ENCODE measurements around the gene PRR11. TPM values are rescaled to one million over a fixed set of nuclear protein-coding genes. Genes with fewer than 3 reads are reported as not detected.

Gene PRR11
- under 1 TPM in 3 of 6 donors, not detected in 3; 0.16 to 0.47 (median 0.26) TPM for polyA plus RNA-seq (ENCODE audit: low read depth in 6 of 6)

DNA sequence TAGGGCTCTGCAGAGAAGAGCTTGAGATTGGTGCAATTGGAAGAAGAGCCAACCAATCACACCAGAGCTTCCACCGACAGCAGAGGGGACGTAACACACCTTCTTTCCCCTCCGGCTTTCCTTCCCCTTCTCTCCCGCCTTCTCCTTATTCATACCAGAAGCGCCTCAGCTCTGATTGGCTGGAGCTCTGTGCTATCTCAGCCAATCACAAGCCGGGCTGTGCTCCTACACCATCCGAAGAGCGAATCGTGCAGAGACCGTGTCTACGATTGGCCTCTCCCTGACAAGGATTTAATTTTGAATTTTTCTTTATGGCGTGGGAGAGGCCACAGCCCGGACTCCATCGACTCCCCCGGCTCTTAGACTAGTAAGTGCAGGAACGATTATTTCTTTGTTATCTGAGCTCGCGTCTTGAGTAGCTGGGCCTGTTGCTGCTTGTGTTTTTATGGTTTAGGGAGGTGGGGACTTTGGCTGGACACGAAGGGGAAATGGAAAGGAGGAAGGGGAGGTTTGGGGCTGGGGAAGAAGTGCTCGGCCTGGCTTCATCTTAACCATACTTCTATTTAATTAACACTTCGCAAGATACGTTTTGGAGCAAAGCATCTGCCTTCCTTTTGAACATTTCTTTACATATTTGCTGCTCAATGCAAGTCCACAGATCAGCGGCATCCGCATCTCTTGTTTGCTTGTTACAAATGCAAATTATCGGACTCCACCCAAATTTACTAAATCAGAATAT lies at the start of gene PRR11:
Gene PRR11 (plus strand): TSS at position 308 of the 739 bp plus-strand sequence. CDS start 14,007 bp downstream, outside the sequence.
- H3K4me1 Mint-ChIP-seq: peaks cover 0 to 15% (median 7%) of the 10 kb centered on the region in 3 donors
- H3K27ac Mint-ChIP-seq: peak within 1 kb of the TSS in 1 of 6 donors; percentile 6
- no peaks in the 10 kb centered on the region for H3K27me3 Mint-ChIP-seq
- DNase-seq: peak; percentile 97
- peak; percentile 84 for ATAC-seq (ENCODE audit: low read depth in 2 of 2)
- no peaks in the 10 kb centered on the region for H3K36me3 Mint-ChIP-seq
- no peaks in the 10 kb centered on the region for H3K9me3 Mint-ChIP-seq
- H3K4me3 Mint-ChIP-seq: peak within 1 kb of the TSS in 1 of 8 donors; percentile 34

DNA sequence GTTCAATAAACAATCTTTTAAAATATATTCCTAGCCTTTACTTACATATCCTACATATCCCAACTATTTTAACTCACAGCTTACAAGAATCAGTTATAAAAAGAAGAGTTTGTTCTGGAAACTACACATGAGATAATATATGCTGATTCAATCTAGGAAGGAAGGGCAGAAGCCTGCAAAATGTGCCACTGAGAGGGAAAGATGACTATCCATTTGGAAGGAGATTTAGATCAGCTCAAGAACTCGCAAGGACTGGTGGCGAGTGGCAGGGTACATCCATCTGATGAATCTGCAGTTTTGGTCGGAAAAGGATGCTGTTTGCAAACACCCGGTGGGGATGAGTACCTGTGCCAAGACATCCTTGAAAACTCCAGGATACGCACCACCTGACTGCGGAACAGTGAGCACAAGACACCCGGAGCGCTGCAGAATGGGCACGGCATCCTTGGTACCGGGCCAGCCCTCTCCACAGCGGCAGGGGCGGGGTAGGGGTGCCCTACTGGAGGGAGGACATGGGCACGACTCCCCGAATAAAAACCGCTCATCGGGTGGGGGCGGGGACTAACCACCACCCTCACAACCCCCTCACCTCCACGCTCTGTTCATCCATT lies 49.6 kb upstream of the PRR11 start:
- peaks cover 16 to 26% (median 22%) of the 10 kb centered on the region in 3 donors for H3K4me1 Mint-ChIP-seq
- peak; percentile 48 to 51 for ATAC-seq (ENCODE audit: low read depth in 2 of 2)
- no peaks in the 10 kb centered on the region for H3K27me3 Mint-ChIP-seq
- DNase-seq: no peak
- H3K27ac Mint-ChIP-seq: peak overlapping the region; percentile 88 to 95 (median 92)
- H3K36me3 Mint-ChIP-seq: no peaks in the 10 kb centered on the region
- peak overlapping the region; percentile 88 to 97 (median 96) for H3K4me3 Mint-ChIP-seq
- H3K9me3 Mint-ChIP-seq: no peaks in the 10 kb centered on the region

DNA sequence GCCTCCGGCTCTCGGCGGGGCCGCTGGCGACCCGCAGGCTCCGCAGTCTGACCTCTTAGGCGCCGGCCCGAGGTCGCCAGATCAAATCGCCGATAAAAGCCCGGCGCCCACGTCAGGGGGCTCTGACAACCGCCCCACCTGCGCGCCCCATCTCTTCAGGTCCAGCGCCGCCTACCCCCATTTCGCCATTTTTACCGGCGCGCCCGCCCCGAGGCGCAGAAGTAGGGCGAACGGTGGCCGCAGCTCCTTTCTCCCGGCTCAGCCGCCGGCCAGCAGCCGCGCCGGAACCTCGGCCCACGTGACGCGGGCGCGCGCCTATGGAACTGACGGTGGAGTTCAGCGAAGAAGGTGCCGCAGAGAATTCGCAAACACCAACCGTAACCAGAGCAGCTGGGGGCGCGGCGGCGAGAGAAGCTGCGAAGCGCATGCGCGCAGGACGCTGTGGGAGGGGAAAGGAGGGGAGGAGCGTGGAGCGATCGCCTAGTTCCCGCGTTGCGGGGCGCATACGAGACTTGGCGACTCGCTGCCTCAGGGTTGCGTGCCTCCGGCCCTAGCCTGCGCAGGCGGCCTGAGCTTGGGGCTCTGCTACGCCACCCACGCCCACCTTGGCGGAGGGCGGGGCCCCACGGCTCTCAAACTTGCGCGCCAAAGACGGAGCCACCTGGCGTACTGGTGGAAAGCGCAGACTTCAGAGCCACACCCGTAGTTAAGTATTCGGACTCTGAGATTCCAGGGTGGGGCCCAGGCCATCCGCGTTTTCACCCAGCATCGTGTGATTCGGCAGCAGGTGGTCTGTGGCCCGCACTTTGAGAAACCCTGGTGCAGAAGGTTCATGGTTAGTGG lies 48.9 kb upstream of the PRR11 start, which contains the start of gene TRIM37:
Gene TRIM37 (minus strand): TSS at position 418 of the 843 bp plus-strand sequence. CDS start 419 bp downstream, outside the sequence.
- no peaks in the 10 kb centered on the region for H3K36me3 Mint-ChIP-seq
- peaks cover 16 to 26% (median 19%) of the 10 kb centered on the region in 3 donors for H3K4me1 Mint-ChIP-seq
- peak within 1 kb of the TSS; percentile 88 to 95 (median 92) for H3K27ac Mint-ChIP-seq
- H3K4me3 Mint-ChIP-seq: peak within 1 kb of the TSS; percentile 88 to 97 (median 96)
- no peaks in the 10 kb centered on the region for H3K27me3 Mint-ChIP-seq
- H3K9me3 Mint-ChIP-seq: no peaks in the 10 kb centered on the region
- peak; percentile 99 for DNase-seq
- peak; percentile 93 to 94 for ATAC-seq (ENCODE audit: low read depth in 2 of 2)

DNA sequence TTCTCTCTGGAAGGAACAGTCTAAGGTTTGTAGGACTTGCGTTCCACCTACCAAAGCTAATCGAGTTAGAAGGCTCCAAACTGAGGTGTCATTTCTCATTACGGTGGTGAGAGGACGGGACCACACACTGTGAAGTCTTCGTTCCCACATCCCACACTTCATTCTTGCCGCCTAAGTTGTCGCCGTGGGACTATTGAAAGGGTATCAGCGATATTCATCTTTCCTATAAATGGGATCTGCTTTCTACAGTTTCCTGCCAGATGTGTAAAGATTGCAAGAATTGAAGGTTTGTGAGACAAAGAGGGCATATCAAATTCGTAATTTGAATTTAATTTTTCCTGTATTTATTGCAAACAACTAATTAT lies 48.3 kb upstream of the PRR11 start:
- Mint-ChIP-seq H3K27me3 (no peaks in the 10 kb centered on the region), H3K36me3 (no peaks in the 10 kb centered on the region), H3K9me3 (no peaks in the 10 kb centered on the region), H3K27ac (peak overlapping the region in 5 of 6 donors; percentile 65 to 94 (median 90)), H3K4me1 (peaks cover 16 to 26% (median 19%) of the 10 kb centered on the region in 3 donors), H3K4me3 (peak overlapping the region; percentile 88 to 97 (median 96))
- DNase-seq (no peak), ATAC-seq (ENCODE audit: low read depth in 2 of 2) (no peak)

DNA sequence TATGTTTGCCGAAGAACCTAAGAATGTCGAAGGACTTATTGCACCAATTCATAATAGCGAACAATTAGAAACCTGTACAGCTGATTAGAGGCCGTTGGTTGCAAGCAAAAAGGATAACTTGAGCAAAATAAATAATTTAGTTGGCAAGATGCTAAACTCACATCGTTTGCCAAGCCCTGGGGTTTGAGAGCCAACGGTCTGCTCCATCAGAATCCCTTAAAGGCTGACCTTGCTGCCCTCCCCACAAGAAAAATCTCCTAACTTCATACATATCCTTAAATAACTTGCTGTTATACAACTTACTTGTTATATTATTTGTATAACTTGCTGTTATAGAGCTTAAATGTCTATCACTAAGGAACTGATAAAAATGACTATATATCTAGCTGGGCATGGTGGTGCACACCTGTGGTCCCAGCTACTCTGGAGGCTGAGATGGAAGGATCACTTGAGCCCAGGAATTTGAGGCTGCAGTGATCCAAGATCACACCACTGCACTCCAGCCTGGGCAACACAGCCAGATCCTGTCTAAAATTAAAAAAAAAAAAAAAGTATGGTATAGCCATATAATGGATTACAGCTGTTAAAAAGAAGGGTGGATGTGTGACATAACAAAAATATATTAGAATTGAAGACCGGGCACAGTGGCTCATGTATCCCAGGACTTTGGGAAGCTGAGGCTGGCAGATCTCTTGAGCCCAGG lies 47.0 kb upstream of the PRR11 start:
- no peak overlapping the region for H3K27ac Mint-ChIP-seq
- H3K36me3 Mint-ChIP-seq: no peaks in the 10 kb centered on the region
- H3K27me3 Mint-ChIP-seq: no peaks in the 10 kb centered on the region
- peaks cover 16 to 26% (median 19%) of the 10 kb centered on the region in 3 donors for H3K4me1 Mint-ChIP-seq
- ATAC-seq (ENCODE audit: low read depth in 2 of 2) (no peak), DNase-seq (no peak)
- H3K9me3 Mint-ChIP-seq: no peaks in the 10 kb centered on the region
- peak overlapping the region in 1 of 8 donors; percentile 33 for H3K4me3 Mint-ChIP-seq

DNA sequence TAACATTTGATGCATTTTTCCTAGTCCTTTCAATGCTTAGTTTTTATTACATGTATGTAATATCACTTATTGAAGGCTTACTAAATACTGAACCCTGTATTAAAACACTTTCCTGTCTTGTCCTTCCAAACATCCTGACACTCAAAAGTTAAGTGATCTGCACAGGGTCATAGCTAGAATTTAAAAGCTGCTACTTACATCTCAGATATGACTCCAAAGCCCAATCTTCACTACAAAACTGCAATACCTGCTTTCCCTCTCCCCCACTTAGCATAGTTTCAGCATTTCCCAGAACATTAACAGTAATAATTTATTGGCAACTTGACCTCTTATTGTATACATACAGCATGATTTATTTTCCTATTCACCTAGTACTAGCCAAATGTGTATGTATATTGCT lies 44.6 kb upstream of the PRR11 start:
- DNase-seq: no peak
- no peaks in the 10 kb centered on the region for H3K9me3 Mint-ChIP-seq
- H3K4me1 Mint-ChIP-seq: peaks cover 4 to 14% (median 11%) of the 10 kb centered on the region in 3 donors
- H3K4me3 Mint-ChIP-seq: no peak overlapping the region
- H3K27me3 Mint-ChIP-seq: no peaks in the 10 kb centered on the region
- H3K27ac Mint-ChIP-seq: peak overlapping the region in 2 of 6 donors; percentile 33 to 59
- ATAC-seq (ENCODE audit: low read depth in 2 of 2): no peak
- peaks cover 0 to 5% of the 10 kb centered on the region in 2 donors for H3K36me3 Mint-ChIP-seq

DNA sequence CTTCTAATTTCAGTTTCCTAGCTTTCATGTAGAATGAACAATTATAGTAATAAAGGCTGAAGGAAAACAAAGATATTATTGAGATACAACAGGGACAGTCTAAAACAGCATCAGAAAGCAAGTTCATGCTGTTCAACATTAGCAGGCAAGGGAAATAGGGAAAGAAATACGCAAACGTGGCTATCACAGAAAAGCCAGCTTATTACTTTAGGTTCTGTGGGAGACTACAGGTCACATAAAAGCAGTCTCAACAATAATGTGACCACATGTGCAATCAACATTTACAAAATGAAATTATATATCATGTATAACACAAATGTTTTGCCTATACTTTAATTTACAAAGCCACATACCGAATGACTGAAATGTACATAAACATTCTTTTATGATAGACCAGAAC lies 44.0 kb upstream of the PRR11 start:
- peaks cover 0 to 5% of the 10 kb centered on the region in 2 donors for H3K36me3 Mint-ChIP-seq
- H3K4me1 Mint-ChIP-seq: peaks cover 4 to 9% (median 9%) of the 10 kb centered on the region in 3 donors
- H3K27me3 Mint-ChIP-seq: no peaks in the 10 kb centered on the region
- H3K9me3 Mint-ChIP-seq: no peaks in the 10 kb centered on the region
- no peak overlapping the region for H3K27ac Mint-ChIP-seq
- ATAC-seq (ENCODE audit: low read depth in 2 of 2) (no peak), DNase-seq (no peak)
- no peak overlapping the region for H3K4me3 Mint-ChIP-seq

DNA sequence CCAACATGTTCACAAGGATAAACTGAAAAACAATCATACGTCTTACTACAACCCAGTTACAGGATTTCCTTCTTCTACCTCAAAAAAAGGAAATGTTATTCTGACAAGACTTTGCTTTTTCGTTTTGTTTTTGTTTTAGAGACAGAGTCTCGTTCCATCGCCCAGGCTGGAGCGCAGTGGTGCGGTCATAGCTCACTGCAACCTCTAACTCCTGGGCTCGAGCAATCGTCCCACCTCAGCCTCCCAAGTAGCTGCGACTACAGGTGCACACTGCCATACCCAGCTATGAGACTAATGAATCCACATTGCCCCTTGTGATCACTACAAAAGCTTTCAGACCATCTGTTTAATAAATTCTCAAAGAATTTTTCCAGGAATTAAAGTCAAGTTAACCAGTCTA lies 40.1 kb upstream of the PRR11 start:
- DNase-seq (no peak), ATAC-seq (ENCODE audit: low read depth in 2 of 2) (no peak)
- Mint-ChIP-seq H3K4me1 (no peaks in the 10 kb centered on the region), H3K4me3 (no peak overlapping the region), H3K27me3 (no peaks in the 10 kb centered on the region), H3K9me3 (no peaks in the 10 kb centered on the region), H3K27ac (no peak overlapping the region), H3K36me3 (peaks cover 0 to 5% of the 10 kb centered on the region in 2 donors)

DNA sequence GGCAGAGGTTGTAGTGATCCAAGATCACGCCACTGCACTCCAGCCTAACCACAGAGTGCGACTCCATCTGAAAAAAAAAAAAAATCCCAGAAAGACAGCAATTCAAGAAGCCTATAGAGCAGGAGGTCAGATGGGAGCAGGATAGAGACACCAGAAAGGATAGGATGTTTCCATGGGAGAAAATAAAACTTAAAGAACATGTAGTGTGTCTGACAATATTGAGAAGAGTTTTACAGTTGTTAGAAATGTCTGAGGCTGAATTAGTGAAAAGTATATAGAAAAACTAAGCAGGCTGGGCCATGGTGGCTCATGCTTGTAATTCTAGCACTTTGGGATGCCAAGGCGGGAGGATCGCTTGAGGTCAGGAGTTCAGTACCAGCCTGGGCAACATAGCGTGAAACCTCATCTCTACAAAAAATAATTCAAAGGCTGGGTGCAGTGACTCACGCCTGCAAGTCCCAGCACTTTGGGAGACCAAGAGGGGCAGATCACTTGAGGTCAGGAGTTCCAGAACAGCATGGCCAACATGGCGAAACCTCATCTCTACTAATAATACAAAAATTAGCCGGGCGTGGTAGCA lies 33.6 kb upstream of the PRR11 start:
- no peak for ATAC-seq (ENCODE audit: low read depth in 2 of 2)
- DNase-seq: no peak
- Mint-ChIP-seq H3K27ac (no peak overlapping the region), H3K27me3 (no peaks in the 10 kb centered on the region), H3K36me3 (no peaks in the 10 kb centered on the region), H3K4me3 (no peak overlapping the region), H3K4me1 (peaks cover 0 to 4% (median 4%) of the 10 kb centered on the region in 3 donors), H3K9me3 (no peaks in the 10 kb centered on the region)

DNA sequence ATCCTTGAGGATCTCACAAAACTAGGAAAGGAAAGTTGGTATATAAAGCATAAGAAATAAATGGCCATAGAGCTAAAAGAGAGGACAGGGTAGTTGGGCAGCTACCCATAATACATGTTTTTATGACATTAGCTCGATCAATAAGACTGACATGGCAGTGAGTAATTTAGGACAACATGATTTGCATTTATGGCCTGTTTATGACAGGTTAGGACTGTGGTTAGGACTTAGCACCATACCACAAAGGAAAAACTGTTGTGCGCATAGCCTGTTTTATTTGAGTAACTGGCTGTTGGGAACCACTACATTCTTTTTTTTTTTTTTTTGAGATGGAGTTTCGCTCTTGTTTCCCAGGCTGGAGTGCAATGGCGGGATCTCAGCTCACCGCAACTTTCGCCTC lies 30.9 kb upstream of the PRR11 start:
- peaks cover 0 to 4% (median 4%) of the 10 kb centered on the region in 3 donors for H3K4me1 Mint-ChIP-seq
- DNase-seq (no peak), ATAC-seq (ENCODE audit: low read depth in 2 of 2) (no peak)
- H3K27me3 Mint-ChIP-seq: no peaks in the 10 kb centered on the region
- no peaks in the 10 kb centered on the region for H3K9me3 Mint-ChIP-seq
- H3K36me3 Mint-ChIP-seq: peaks cover 0 to 8% of the 10 kb centered on the region in 2 donors
- H3K27ac Mint-ChIP-seq: no peak overlapping the region
- no peak overlapping the region for H3K4me3 Mint-ChIP-seq

DNA sequence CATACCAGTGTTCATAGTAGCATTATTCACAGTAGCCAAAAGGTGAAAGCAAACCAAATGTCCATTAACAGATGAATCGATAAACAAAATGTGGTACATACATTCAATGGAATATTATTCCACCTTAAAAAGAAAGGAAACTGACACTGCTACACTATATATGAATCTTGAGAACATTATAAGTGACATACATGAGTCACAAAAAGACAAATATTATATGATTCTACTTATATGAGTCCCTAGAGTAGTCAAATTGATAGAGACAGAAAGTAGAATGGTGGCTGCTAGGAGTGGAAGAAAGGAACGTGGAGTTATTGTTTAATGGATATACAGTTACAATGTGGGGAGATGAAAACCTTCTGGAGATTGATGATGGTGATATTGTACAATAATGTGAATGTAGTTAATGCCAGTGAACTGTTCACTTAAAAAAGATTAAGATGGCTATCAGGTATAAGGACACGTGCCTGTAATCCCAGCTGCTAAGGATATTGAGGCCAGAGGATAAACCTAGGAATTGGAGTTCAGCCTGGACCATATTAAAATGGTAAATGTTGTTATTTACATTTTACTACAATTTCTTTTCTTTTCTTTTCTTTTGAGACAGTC lies 28.6 kb upstream of the PRR11 start:
- ATAC-seq (ENCODE audit: low read depth in 2 of 2): no peak
- H3K27ac Mint-ChIP-seq: no peak overlapping the region

DNA sequence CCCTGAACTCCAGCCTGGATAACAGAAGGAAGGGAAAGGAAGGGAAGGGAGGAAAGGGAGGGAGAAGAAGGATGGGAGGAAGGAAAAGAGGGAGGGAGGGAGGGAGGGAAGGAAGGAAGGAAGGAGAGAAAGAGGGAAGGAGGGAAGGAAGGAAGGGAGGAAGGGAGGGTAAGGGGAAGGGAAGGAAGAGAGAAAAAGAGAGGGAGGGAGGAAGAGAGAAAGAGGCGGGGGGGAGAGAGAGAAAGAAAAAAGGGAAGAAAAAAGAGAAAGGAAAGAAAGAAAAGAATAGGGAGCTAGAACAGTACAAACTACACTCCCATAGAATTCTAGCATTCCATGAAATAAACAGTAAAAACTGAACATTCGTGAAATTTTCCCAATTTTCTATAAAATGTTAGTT lies 25.7 kb upstream of the PRR11 start:
- DNase-seq (no peak), ATAC-seq (ENCODE audit: low read depth in 2 of 2) (no peak)
- Mint-ChIP-seq H3K4me3 (no peak overlapping the region), H3K27me3 (no peaks in the 10 kb centered on the region), H3K27ac (peak overlapping the region in 1 of 6 donors; percentile 65), H3K4me1 (no peaks in the 10 kb centered on the region), H3K9me3 (no peaks in the 10 kb centered on the region), H3K36me3 (peaks cover 0 to 8% of the 10 kb centered on the region in 2 donors)

More for the DNA sequence above, 28.6 kb upstream of the PRR11 start:
- Mint-ChIP-seq H3K36me3 (peaks cover 0 to 8% of the 10 kb centered on the region in 2 donors), H3K27me3 (no peaks in the 10 kb centered on the region), H3K9me3 (no peaks in the 10 kb centered on the region), H3K4me3 (no peak overlapping the region), H3K4me1 (peaks cover 0 to 3% (median 2%) of the 10 kb centered on the region in 3 donors)
- DNase-seq: no peak

All from naive B cell (primary cell).